Stromal cell of bone marrow (primary cell): ENCODE data around the gene SGO2.
"Not testable (repeated sequence)": the region's sequence is repeated elsewhere in the genome, so short reads cannot be mapped to it uniquely, and the experiment has no call there.

Source experiments
- DNase-seq: peaks from one replicate; pipeline ENCODE4 v3.0.0-alpha.2; 2012; ENCODE audit warnings: low read depth

The SGO2 gene

DNA sequence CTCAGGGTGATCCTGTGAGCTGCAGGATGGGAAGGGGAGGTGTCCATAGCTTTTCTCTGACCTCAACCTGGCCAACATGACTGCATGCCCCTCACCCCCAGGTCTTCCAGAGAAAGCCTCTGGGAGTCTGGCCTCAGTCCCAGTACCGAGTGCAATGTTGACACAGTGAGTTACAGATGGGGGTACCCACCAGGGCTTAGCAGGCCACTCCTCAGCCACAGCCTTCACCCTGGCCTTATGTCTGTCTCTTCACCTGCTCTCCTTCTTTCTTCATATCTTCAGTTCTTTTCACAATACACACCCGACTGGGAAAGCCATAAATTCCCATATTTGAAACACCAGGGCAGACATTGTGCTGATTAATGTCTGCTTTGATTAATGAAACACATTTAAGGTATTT lies 93.3 kb downstream of the SGO2 start:
- DNase-seq = no peak

DNA sequence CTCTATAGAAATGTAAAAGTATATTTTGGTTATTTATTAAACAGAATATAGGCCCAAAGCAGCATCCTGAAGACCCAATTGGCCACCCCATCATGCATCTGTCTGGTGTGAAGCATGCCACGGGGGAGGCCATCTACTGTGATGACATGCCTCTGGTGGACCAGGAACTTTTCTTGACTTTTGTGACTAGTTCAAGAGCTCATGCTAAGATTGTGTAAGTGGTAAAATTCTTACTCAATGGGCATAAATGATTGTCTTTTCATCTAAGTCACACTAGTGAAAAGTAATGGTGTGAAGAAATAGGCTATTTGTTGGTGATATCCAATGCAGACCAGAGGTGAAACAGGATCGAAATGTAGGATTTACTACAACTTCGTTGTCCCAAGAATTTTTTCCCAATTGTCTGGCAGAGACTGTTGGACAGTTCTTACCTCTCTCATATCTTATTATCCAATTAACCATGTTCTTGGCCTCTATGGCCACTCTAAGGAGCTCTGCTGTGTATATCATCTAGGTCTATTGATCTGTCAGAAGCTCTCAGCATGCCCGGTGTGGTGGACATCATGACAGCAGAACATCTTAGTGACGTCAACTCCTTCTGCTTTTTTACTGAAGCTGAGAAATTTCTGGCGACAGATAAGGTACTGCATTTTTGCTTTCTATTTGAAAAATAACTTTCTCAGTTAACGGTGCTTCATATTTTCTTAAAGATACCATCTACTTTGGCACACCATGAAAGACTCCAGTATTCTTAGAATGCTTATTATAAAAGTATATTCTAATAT lies 94.8 kb downstream of the SGO2 start:
- DNase-seq = no peak

DNA sequence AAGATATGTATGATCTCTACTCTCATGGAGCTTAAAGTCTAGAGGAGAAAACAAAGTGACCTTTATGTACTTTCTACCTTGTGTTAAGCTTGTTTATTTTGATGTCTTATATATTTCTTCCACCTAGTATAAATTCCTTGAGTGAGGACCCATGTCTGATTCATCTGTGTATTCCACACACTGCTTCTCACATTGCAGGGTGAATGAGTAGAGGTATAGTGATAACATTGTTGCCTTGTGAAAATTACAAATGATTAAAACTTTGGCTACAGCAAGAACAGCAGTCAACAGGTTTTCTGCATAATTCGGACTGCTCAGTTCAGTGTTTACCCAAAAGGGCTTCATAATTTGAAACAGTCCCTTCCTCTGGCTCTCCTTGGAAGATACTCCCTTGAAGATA lies 96.1 kb downstream of the SGO2 start:
- no peak for DNase-seq

DNA sequence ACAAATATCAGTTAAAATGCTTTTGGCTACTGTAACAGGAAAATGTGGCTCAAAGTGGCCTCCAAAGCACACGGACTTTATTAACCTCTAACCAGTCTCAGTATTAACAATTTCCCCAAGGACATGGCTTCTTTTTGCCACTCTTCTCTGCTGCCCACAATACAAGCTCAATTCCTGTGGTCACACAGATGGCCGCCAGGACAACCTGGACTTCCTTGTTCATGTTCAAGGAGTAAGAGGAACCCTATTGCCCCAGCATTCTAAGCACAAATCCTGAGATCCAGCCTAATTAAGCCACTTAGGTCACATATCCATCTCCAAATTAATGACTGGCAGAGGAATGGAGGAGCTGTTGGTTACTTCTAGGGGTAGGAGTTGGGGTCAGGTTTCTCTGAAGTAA lies 98.0 kb downstream of the SGO2 start:
- DNase-seq = no peak

DNA sequence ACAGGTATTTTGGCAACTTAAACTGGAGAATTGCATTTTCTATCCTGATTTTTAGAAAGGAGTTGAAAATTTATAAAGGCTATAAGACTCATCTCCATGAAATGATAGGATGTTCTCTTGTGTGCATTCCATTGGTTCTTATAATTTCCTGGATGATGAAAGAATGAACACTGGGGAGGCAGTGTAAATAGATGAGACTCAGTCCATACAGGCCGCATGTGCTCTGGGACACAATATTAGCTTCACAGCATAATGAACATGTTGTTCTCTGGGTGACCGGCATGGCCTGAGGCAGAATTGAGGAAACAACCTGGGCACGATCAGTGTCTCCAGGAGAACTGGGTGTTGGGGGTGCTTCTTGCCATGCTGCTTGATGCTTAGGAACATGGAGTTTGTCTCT lies 98.7 kb downstream of the SGO2 start:
- no peak for DNase-seq

DNA sequence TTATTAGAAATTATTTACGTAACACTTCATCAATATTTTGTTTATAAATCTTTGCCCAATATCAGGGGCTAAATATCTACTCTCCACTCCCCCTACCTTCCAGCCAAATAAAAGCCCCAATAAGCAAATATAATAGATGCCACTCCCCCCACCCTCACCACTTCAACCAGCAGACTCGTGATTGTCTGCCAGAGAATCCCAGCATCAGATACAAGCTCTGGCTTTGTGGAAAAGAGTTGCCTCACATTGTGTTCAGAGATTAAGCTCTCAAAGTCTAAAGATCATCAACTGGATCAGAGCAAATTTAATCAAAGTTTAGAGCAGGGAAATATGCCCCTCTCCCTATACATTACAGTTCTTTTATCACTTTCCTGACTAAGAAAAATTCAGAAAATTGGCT lies 99.3 kb downstream of the SGO2 start:
- DNase-seq = no peak

DNA sequence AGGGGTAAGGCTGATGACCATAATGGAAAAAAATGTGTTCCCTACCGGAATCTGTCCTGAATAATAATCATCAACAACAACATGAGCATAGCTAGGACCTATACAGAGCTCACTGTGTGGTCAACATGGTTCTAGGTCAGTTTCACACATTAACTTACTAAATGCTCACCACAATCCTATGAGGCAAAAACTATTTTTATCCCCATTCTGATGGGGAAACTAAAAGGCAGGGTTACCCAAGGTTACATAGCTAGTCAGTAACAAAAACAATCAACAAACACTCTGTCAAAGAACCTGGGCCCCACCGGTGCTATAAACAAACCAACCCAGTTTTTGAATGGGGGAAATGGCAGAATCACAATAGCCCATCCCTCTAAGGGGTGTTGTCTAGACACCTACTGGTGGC lies 100.0 kb downstream of the SGO2 start:
- DNase-seq = no peak

DNA sequence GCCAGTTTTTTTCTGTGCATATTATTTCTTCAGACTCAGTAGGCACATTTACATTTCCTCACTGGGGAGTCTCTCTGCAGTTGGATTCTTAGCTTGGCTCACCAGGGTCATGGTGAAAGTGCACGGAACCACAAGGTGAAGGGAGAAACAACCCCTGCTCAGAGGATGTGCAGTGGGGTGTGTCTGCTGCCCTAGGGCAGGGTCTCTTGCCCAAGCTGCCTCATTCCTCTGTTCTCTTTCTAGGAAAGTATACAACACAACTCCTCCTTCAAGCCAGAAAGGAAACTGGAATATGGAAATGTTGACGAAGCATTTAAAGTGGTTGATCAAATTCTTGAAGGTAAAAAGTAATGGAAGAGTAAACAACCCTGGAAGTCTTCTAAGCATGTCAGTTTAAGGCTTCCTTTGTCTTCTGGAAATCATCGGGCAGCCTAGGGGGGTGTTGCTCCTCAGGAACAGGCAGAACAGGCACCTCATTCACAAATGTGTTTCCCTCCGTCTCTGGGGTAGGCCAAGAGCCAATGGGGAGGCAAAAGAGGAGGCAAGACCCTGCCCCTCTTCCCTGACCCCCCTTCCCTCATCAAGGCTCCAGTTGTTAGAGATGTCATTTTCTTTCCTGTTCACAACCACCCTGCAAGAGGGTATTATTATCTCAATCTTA lies 101.2 kb downstream of the SGO2 start:
- no peak for DNase-seq

DNA sequence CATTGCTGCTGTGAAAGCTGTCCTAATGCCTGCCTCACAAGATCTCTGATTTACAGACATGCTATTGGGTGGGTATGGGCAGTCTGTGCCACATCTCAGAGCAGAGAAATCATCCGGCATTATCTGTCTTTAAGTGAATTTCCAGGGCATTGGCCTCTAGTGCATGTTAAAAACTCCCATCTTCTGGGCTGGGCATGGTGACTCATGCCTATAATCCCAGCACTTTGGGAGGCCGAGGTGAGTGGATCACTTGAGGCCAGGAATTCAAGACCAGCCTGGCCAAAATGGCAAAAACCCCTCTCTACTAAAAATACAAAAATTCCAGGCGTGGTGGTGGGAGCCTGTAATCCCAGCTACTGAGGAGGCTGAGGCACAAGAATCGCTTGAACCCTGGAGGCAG lies 102.5 kb downstream of the SGO2 start:
- not testable (repeated sequence) for DNase-seq

DNA sequence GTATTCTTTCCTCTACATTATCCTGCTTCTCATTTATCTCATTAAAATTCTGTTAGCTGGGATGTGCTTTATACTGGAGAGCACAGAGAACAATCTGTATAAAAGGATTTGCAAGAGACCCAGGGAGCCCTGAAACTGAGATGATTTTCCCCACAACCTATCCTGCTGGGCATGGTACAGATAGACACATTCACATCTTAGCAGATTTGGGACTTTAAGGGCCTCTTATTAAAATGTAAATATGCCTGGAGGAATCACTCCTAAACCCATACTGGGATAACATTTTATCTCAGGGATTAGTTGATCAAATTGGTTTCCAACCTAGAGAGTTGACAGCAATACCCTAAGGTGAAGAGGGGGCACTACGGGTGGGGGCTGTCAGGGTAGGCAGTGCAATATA lies 105.3 kb downstream of the SGO2 start:
- DNase-seq = no peak
